ENCODE data around the gene TEX47. TPM values are rescaled to one million over a fixed set of nuclear protein-coding genes. Genes with fewer than 3 reads are reported as not detected.
A peak's percentile ranks its signal among the peaks of the same experiment; 100 is the strongest.

The TEX47 gene
- not detected in 2 replicates for total RNA-seq (2014; rRNA removed; shearing (Covaris generic))

DNA sequence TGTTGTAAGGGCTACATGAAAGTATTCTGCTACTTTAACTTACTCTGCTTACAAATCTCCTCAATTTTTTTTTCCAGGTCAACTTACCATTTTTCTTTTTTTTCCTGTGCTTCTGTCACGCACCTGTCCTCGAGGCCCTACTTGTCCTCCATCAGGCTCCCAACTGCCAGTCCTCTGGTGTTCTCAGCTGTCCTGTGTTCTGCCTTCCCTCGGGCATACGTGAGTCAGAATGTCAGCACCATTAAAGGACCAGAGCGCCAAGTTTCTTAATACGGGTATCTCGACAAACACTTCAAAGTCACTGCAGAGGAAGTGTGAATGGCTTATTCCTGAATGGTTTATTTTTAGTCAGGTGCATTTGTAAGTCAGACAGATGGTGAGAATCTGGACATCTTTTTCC lies at the start of gene TEX47:
Gene TEX47 (minus strand): TSS at position 185 of the 400 bp plus-strand sequence. CDS start 795 bp downstream, outside the sequence.
- DNase-seq (ENCODE audit: low read depth) = no peak

DNA sequence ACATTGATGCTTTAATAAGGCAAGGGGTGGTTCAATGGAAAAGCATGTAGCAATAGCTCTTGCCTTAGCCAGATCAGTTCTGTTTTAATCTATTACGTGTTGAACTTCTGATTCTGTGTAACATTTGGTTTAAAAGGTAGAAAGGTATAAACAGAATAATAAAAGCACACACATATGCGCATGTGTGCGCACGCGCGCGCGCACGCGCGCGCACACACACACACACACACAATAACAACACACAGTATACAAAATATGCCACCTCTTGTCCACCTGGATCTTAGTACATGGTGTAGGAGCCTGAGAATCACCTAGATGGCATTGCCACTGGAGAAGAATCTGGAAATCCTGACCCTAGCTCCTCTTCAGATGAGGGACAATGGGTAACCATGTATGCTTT lies 49.6 kb upstream of the TEX47 start:
- no peak for DNase-seq (ENCODE audit: low read depth)

DNA sequence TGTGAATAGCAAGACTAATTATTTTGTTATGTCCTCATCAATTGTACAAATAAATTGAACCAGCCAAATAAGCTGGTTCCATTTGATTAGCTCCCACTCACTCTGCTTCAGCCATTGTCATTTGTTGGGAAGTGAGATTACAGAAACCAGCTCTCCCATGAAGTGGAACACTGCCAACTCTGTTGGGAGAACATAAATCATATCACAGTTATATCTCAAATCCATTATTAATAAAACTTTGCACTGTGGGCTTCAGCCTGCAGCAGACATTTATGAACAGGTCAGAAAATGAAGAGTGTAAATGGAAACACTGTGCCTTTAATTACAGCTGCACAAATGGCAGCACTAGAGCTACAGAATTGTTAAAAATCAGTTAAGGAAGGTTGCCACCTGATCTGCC lies 46.7 kb upstream of the TEX47 start:
- no peak for DNase-seq (ENCODE audit: low read depth)

- DNase-seq (ENCODE audit: low read depth) = no peak
These were observed 39.7 kb upstream of the TEX47 start for GRCh38 chr7:88835147-88835728.

GRCh38 chr7:88826222-88826621 lies 30.7 kb upstream of the TEX47 start:
- no peak for DNase-seq (ENCODE audit: low read depth)

DNA sequence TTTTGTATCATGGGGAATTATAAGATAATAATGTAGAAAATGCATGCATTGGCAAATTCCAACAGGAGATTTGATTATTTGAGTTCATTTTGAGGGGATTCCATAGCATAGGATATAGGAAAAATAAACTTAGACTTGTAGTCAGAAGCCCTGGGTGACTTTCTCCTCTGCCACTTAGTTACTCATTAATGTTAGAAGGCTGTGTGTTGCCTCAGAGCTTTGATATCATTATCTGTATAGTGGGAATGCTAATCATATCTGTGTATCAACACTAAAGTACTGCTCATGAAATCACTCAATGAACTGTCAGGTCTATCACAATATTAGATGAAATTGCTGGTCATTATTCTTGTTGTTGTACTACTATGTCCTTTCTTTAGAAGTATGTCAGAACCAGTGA lies 23.0 kb upstream of the TEX47 start:
- no peak for DNase-seq (ENCODE audit: low read depth)

- no peak for DNase-seq (ENCODE audit: low read depth)
These were observed 10.9 kb upstream of the TEX47 start for GRCh38 chr7:88806280-88807037.

DNA sequence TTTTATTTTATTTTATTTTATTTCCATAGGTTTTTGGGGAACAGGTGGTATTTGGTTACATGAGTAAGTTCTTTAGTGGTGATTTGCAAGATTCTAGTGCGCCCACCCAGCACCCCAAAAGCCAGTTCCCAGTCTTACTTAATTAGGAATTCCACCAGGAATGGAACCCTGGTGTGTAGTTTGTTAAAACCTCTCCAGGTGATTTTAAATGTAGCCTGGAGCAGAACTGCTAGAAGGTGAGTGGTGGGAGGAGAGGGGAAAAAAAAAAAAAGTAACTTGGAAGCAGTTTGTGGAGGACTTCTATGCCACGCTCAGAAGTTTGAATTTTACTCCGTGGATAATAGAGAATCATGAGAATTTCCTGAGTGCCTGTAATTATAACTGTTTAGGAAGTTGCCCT lies 5.5 kb upstream of the TEX47 start:
- no peak for DNase-seq (ENCODE audit: low read depth)

DNA sequence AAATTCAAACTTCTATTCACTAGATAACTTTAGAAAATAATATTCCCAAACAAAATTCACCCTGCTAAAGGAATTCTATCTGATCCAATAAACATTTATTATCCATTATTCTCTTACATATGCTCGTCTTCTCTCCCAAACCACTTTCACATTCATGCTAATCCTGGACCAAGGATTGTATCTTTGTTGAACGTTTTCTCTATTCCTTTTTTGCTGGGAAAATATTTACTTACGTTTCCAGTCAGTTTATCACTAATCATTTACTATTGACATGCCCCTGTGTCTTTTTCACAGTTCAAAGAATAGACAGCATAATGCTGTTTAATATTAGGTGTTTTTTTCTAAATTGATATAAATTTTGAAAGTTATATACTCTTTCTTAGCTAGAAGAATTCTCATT lies 3.2 kb downstream of the TEX47 start:
- DNase-seq (ENCODE audit: low read depth) = no peak

DNA sequence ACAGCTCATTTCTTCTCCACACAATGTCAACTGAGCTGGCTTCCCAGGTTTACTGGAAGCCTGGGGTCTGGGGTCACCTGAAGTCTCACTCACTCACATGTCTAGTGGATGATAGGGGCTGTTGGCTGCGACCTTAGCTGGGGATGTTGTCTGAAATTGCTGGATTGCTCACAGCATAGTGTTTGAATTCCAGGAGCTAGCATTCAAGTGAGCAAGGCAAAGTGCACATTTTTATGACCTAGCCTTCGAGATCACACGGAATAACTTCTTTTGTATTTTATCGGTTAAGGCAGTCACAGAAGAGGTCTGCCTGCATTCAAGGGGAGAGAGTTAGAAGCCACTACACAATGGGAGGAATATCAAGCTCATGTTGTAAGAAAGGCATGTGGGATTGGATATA lies 3.6 kb downstream of the TEX47 start:
- DNase-seq (ENCODE audit: low read depth) = no peak

DNA sequence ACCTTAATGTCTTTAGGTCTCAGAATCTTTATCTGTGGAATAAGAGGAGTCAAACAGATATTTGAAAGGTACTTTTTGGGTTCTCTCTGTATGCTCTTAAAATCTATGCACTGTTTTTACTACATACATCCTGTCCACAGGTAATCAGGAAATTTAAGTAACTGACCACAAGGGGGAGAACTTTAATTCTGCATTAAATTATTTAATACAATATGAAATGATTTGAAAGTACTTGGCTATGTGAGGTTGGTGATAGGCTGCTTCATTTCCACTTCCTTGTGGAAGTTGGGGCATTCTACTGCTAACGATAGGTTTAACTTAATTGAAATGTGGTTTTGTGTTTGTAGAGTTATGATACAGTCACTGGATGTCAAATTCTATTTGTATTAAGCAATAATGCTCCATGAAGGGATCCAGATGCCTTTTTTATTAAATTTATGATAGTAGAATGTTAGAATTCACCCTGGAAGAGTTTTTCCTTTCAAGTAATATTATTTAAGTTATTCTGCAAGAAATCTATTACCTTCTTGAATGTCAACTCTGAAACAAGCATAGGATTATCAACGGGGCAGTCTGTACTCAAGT lies 6.0 kb downstream of the TEX47 start:
- peak; percentile 9 for DNase-seq (ENCODE audit: low read depth)

- no peak for DNase-seq (ENCODE audit: low read depth)
These were observed 7.8 kb downstream of the TEX47 start for GRCh38 chr7:88787777-88788176.

DNA sequence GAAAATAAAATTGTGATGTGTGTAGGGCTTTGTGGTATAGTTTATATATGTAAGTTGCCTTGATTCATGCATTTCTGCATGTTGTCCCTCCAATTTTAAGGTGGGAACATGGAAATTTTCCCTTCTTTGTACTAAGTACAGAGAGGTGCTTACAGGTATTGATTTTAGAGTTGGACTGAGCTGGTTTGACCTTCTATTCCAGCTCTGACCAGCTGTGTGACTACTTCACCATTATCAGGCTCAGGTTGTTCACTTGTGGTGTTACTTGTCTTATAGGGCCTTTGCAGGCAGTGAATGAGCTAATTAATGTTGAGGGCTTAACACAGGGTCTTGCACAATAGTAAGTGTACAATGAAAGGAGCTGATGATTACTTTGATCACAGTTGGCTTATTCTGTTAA lies 19.7 kb downstream of the TEX47 start:
- no peak for DNase-seq (ENCODE audit: low read depth)

GRCh38 chr7:88772776-88773175 lies 22.8 kb downstream of the TEX47 start:
- DNase-seq (ENCODE audit: low read depth) = no peak

DNA sequence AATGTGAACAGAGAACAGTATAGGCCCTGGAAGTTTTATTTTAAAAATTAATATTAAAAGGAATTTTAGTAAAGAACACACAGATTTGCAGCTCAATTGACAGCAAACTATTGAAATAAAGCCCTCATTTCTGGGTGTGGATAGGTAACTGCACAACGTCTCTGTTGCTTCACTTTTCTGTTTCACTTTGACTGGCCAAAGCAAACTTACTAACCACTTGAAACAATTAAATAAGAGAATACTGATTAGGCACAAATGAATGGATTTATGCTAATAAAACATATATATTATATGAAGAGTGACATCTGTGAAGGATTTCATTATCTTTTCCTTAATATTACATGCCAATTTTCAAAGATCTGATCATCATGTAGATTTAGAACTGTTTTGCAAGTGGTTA lies 24.1 kb downstream of the TEX47 start:
- no peak for DNase-seq (ENCODE audit: low read depth)

DNA sequence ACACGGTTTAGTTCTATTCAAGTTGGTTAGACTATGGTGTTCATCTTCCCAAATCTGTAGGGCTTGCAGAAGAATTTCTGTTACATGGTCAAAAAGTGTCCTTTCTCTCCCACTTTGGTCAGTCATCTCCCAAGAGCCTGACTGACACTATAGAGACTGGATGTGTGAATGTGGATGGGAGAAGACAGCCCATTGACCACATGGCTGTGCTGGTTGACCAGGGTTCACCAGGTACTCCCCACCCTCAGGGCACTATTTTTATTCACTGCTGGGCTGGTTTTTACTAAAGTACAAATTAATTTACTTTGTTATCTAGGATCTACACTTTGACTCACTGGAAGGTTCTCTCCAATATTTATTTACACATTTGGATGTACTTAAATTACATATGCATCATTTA lies 33.8 kb downstream of the TEX47 start:
- no peak for DNase-seq (ENCODE audit: low read depth)

DNA sequence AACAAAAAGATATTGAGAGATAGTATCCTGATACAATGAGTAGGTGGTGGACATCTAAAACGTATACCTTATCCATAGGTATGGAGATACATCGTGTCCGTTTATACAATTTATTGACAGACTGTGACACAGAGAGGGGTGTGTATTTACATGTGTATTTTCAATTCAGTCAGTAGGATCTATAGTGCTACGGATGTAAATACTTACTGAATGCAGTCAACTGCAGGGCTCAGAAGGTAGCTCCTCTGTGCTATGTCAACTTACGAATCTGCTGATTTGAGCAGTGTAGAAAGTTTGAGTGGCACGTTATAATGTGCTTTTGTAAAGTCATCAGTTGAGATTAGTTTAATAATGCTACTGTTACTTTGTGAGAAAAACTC lies 35.4 kb downstream of the TEX47 start:
- DNase-seq (ENCODE audit: low read depth) = no peak

DNA sequence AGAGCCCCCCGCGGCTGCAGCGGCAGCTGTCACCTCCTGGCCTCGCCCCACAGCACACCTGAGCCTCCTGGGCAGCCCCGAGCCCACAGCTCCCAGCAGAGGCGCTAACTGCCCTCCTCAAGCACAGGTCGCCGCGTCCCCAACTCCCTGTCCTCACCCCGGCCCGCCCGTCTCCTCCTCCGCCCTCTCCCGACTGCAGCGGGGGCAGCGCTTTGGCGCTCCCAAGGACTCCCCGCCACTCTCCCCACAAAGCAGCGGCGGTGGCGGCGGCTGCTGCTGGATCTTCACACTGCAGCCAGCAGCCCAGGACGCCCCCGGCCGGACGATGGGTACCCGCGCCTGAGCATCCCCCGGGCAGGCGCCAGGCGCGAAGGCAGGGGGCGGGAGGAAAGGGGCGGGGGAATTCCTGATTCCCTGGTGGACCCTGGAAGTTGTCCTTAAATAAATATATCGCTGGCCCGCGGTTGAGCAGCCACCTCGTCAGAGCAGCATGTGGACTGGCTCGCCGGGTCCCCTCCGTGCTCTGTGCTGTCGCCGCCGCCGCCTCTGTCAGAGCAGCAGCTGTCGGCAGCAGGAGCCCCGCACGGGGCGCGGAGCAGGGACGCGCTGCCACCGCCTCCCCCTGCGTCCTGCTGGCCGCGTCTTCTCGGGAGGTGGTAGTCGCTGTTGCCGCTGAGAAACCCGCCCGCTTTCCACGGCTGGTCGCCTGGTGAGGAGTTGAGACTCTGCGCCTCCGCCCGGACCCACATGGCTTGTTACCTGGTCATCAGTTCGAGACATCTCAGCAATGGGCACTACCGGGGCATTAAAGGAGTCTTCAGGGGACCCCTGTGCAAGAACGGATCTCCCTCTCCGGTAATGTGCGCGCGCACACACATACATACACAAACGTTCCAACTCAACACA lies 36.1 kb downstream of the TEX47 start, which contains the start of gene ZNF804B:
Gene ZNF804B (plus strand): TSS at position 471 of the 906 bp plus-strand sequence. CDS start 277 bp downstream, at position 748.
- DNase-seq (ENCODE audit: low read depth) = no peak

- no peak for DNase-seq (ENCODE audit: low read depth)
These were observed 36.9 kb downstream of the TEX47 start for GRCh38 chr7:88758381-88759229.

DNA sequence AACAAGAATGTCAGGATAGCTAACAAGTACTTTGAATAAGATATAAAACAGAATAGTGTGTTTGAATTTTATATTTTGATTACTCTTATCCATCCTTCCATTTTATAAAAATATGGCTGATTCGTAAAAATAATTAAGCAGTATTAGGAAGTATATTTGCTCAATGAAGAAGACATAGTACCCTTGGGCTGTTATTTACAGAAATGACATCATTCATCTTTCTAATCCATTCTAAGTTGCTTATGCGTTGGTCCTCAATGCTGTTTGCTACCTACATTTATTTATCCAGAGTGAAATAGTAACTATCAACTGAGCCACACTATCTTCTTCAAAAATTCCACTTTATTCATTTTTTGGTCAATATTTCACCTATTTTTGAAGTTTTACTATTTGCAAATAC lies 38.2 kb downstream of the TEX47 start:
- DNase-seq (ENCODE audit: low read depth) = no peak

GRCh38 chr7:88756802-88757201 lies 38.7 kb downstream of the TEX47 start:
- no peak for DNase-seq (ENCODE audit: low read depth)

All from RPMI7951 (cell line).